NCI-H146 (cell line): ENCODE results near the gene RPS13.
"Not testable (repeated sequence)": the region's sequence is repeated elsewhere in the genome, so short reads cannot be mapped to it uniquely, and the experiment has no call there.

Experiments
- DNase-seq: peaks from one replicate; lab custom pipeline; 2025; lab: John Stamatoyannopoulos, UW

The RPS13 gene

GRCh38 chr11:17077520-17078401 lies at the start of gene RPS13:
RPS13 (minus strand) TSS chr11:17077667; CDS start chr11:17077641, 26 bp downstream.
- peak; percentile 99 for DNase-seq

GRCh38 chr11:17121981-17122380 lies 44.5 kb upstream of the RPS13 start:
- DNase-seq, result no peak

- DNase-seq, result no peak
Measured at GRCh38 chr11:17117262-17117661, 39.8 kb upstream of the RPS13 start.

GRCh38 chr11:17116117-17116516 lies 38.6 kb upstream of the RPS13 start:
- no peak for DNase-seq

- DNase-seq, result not testable (repeated sequence)
Measured at GRCh38 chr11:17107745-17108144, 30.3 kb upstream of the RPS13 start.

- not testable (repeated sequence) for DNase-seq
Measured at GRCh38 chr11:17105404-17106040, 28.1 kb upstream of the RPS13 start.

GRCh38 chr11:17102462-17102861 lies 25.0 kb upstream of the RPS13 start:
- DNase-seq, result no peak

- no peak for DNase-seq
Measured at GRCh38 chr11:17098658-17099057, 21.2 kb upstream of the RPS13 start.

GRCh38 chr11:17098038-17098437 lies 20.6 kb upstream of the RPS13 start:
- DNase-seq, result no peak

- DNase-seq, result not testable (repeated sequence)
Measured at GRCh38 chr11:17085976-17086375, 8.5 kb upstream of the RPS13 start.

- no peak for DNase-seq
Measured at GRCh38 chr11:17077240-17077519, 287 bp downstream of the RPS13 start.

GRCh38 chr11:17076517-17077239 lies 789 bp downstream of the RPS13 start:
- no peak for DNase-seq

GRCh38 chr11:17075506-17075905 lies 2.0 kb downstream of the RPS13 start:
- no peak for DNase-seq

GRCh38 chr11:17073370-17074027 lies 4.0 kb downstream of the RPS13 start:
- DNase-seq, result no peak

- DNase-seq, result no peak
Measured at GRCh38 chr11:17067417-17067816, 10.1 kb downstream of the RPS13 start.

GRCh38 chr11:17066691-17067090 lies 10.8 kb downstream of the RPS13 start:
- DNase-seq, result no peak

- peak; percentile 43 for DNase-seq
Measured at GRCh38 chr11:17063171-17064002, 14.1 kb downstream of the RPS13 start.

- DNase-seq, result not testable (repeated sequence)
Measured at GRCh38 chr11:17051146-17051545, 26.3 kb downstream of the RPS13 start.

- not testable (repeated sequence) for DNase-seq
Measured at GRCh38 chr11:17048491-17048890, 29.0 kb downstream of the RPS13 start.

- DNase-seq, result no peak
Measured at GRCh38 chr11:17046690-17047089, 30.8 kb downstream of the RPS13 start.
